H1 (cell line): ENCODE data around the gene GINS2.

Source experiments
- JUN ChIP-seq: IDR thresholded peaks from 2 replicates; pipeline ENCODE4 v1.6.1; 2011; ENCODE audit warnings: low read depth, mild to moderate bottlenecking, improper control_type of control experiment, low read length
- MAFK ChIP-seq: IDR thresholded peaks from 2 replicates; pipeline ENCODE4 v1.6.1; 2012; ENCODE audit warnings: low read depth, mild to moderate bottlenecking, improper control_type of control experiment, low read length
- POLR2A ChIP-seq, 2 experiments: IDR thresholded peaks; 1 replicate in 1 of 2; 2 replicates in 1 of 2; pipeline ENCODE4 v1.6.1; 2011; ENCODE audit warnings: low read depth in 2 of 2, low read length in 2 of 2, mild to moderate bottlenecking in 2 of 2; ENCODE audit errors: control extremely low read depth in 1 of 2
- SP4 ChIP-seq: IDR thresholded peaks from 2 replicates; pipeline ENCODE4 v1.6.1; 2012; ENCODE audit warnings: low read length, inconsistent platforms
- TF ChIP-seq, protein P1 (sequence below), 3 experiments: IDR thresholded peaks; 1 replicate in 2 of 3; 2 replicates in 1 of 3; pipeline versions ENCODE4 v1.5.1 to v1.6.1; 2011; ENCODE audit warnings: low read length in 3 of 3, mild to moderate bottlenecking in 3 of 3, inconsistent platforms in 2 of 3, low read depth in 1 of 3, moderate library complexity in 1 of 3; ENCODE audit not compliant: insufficient read depth in 1 of 3; ENCODE audit errors: control extremely low read depth in 1 of 3

DNA sequence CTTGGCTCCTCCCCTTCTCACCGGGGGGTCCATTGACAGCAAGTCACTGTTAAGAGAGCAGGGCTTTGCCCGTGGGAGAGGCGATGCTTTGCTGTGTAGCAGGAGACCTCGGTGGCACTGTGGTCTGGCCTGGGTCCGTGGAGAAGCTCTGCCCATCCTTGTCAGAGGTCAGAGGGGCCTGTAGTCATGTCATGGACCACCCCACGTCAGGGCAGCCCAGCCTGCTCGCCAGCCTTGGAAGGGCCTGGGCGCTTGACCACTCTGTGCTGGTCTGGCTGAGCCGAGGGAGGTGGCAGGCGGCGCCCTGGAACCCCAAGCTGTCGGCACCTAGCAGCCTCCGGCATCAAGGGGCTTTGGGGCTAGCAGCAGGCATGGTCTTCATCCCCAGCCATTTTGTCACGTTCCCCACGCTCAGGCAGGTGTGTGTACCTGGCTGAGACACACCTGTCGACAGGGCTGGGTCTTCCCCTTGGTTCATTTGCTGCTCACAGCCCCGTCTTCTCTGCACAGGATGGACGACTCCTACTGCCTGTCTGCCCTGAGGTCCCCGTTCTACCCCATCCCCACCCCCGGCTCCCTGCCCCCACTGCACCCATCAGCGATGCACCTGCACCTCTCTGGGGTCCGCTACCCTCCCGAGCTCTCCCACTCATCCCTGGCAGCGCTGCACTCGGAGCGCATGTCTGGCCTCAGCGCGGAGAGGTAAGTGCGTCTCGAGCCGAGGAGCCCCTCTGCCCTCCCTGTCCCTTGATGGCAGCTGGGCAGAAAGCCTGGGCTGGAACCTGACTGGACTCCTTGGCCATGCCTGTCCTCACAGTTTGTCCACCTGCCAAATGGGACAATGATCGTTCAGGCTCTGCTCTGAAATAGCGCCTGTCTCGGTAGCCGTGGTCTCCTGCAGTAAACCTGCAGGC, 33.3 kb downstream of the GINS2 start:
- TF ChIP-seq MAFK (no peak), SP4 (no peak), JUN (no peak), POLR2A (IDR thresholded peaks at IDR 0.05; ENCODE audit: control extremely low read depth in 1 of 2, low read depth in 2 of 2, low read length in 2 of 2) (no peak)
- TF ChIP-seq, protein P1, sequence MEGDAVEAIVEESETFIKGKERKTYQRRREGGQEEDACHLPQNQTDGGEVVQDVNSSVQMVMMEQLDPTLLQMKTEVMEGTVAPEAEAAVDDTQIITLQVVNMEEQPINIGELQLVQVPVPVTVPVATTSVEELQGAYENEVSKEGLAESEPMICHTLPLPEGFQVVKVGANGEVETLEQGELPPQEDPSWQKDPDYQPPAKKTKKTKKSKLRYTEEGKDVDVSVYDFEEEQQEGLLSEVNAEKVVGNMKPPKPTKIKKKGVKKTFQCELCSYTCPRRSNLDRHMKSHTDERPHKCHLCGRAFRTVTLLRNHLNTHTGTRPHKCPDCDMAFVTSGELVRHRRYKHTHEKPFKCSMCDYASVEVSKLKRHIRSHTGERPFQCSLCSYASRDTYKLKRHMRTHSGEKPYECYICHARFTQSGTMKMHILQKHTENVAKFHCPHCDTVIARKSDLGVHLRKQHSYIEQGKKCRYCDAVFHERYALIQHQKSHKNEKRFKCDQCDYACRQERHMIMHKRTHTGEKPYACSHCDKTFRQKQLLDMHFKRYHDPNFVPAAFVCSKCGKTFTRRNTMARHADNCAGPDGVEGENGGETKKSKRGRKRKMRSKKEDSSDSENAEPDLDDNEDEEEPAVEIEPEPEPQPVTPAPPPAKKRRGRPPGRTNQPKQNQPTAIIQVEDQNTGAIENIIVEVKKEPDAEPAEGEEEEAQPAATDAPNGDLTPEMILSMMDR (IDR thresholded peaks at IDR 0.05; ENCODE audit: control extremely low read depth in 1 of 3, insufficient read depth in 1 of 3, low read depth in 1 of 3, low read length in 3 of 3) = no peak
